ENCODE measurements around the gene POLR1A. TPM values are rescaled to one million over a fixed set of nuclear protein-coding genes. Genes with fewer than 3 reads are reported as not detected.

The POLR1A gene
- total and polyA plus RNA-seq, 2 of the 13 experiments (the other 11 are each of a cell fraction or from before 2014, with no cell fraction given) = 7.2 to 39.9 TPM

- DNase-seq (ENCODE audit: low spot score) = no peak
- no peaks in the 10 kb centered on the region for H3K9me3 ChIP-seq (ENCODE audit: low read length)
- 97% methylated on average over 7 of the region's 7 CpGs for WGBS (ENCODE audit: low lambda C conversion rate)
- H3K9ac ChIP-seq (ENCODE audit: insufficient read depth, low read depth, low read length) = no peak overlapping the region
- H3K27ac ChIP-seq (ENCODE audit: extremely low read length, insufficient read depth, low read length) = no peak overlapping the region
- in situ Hi-C loops (cut with HindIII; ENCODE audit: extremely low pct_ligation_motif_present, low pct_unique_long_range_greater_than_20kb) (no loop called here), intact Hi-C loops (cut with micrococcal nuclease; ENCODE audit: unreplicated experiment) (no loop called here)
- no peaks in the 10 kb centered on the region for H4K20me1 ChIP-seq (ENCODE audit: insufficient read depth, low read length)
- no peaks in the 10 kb centered on the region for H3K27me3 ChIP-seq (ENCODE audit: control insufficient read depth in 1 of 2, insufficient read depth in 2 of 2, low read length in 2 of 2)
- CTCF ChIA-PET (ENCODE audit: low intra/inter-chr PET ratio, low total read pairs) = no interaction called here
- peak; percentile 27 for ATAC-seq
- H3K4me2 ChIP-seq (ENCODE audit: low read depth, low read length) = no peak overlapping the region
- POLR2A ChIA-PET = no interaction called here
- BruUV-seq (replicated peaks) = no TSS peak
- H3K4me3 ChIP-seq (replicated peaks in 1 of 3; ENCODE audit: insufficient read depth in 1 of 3, low read depth in 2 of 3, low read length in 3 of 3) = no peak overlapping the region
- no peak overlapping the region for H2AFZ ChIP-seq (ENCODE audit: low read length)
- TF ChIP-seq, protein P1, sequence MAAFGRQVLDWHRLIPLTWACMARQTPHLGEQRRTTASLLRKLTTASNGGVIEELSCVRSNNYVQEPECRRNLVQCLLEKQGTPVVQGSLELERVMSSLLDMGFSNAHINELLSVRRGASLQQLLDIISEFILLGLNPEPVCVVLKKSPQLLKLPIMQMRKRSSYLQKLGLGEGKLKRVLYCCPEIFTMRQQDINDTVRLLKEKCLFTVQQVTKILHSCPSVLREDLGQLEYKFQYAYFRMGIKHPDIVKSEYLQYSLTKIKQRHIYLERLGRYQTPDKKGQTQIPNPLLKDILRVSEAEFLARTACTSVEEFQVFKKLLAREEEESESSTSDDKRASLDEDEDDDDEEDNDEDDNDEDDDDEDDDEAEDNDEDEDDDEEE (CRISPR knock-in tag; IDR thresholded peaks at IDR 0.05) = no peak
- TF ChIP-seq ZNF557 (CRISPR knock-in tag; IDR thresholded peaks at IDR 0.05) = no peak
- TF ChIP-seq NKX3-1 (CRISPR knock-in tag; IDR thresholded peaks at IDR 0.05) = no peak
- no peak for TF ChIP-seq ZNF446 (CRISPR knock-in tag; IDR thresholded peaks at IDR 0.05)
- no peak for TF ChIP-seq FOSL2 (CRISPR knock-in tag; IDR thresholded peaks at IDR 0.05)
- TF ChIP-seq, protein P2, sequence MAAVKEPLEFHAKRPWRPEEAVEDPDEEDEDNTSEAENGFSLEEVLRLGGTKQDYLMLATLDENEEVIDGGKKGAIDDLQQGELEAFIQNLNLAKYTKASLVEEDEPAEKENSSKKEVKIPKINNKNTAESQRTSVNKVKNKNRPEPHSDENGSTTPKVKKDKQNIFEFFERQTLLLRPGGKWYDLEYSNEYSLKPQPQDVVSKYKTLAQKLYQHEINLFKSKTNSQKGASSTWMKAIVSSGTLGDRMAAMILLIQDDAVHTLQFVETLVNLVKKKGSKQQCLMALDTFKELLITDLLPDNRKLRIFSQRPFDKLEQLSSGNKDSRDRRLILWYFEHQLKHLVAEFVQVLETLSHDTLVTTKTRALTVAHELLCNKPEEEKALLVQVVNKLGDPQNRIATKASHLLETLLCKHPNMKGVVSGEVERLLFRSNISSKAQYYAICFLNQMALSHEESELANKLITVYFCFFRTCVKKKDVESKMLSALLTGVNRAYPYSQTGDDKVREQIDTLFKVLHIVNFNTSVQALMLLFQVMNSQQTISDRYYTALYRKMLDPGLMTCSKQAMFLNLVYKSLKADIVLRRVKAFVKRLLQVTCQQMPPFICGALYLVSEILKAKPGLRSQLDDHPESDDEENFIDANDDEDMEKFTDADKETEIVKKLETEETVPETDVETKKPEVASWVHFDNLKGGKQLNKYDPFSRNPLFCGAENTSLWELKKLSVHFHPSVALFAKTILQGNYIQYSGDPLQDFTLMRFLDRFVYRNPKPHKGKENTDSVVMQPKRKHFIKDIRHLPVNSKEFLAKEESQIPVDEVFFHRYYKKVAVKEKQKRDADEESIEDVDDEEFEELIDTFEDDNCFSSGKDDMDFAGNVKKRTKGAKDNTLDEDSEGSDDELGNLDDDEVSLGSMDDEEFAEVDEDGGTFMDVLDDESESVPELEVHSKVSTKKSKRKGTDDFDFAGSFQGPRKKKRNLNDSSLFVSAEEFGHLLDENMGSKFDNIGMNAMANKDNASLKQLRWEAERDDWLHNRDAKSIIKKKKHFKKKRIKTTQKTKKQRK (IDR thresholded peaks at IDR 0.05; ENCODE audit: low read length) = no peak
- no peak for TF ChIP-seq ARNT2 (CRISPR knock-in tag; IDR thresholded peaks at IDR 0.05; ENCODE audit: low read depth)
- H3K36me3 ChIP-seq (replicated peaks in 1 of 2; ENCODE audit: control insufficient read depth in 1 of 2, insufficient read depth in 2 of 2, low read length in 2 of 2) = peaks cover 23 to 51% of the 10 kb centered on the region in 2 experiments
- peak; percentile 53 for FAIRE-seq
- no peaks in the 10 kb centered on the region for H3K79me2 ChIP-seq (ENCODE audit: insufficient read depth, low read length)
- H3K4me1 ChIP-seq (ENCODE audit: insufficient read depth, low read length) = peaks cover 14% of the 10 kb centered on the region
Observed at GRCh38 chr2:86025229-86025820, 80.4 kb downstream of the POLR1A start.
